Measurements from ENCODE around the gene PHLDB2. TPM values are rescaled to one million over a fixed set of nuclear protein-coding genes. Genes with fewer than 3 reads are reported as not detected.

Gene PHLDB2
- polyA plus RNA-seq, 1 donor (not counting 4 experiments of a cell fraction or from before 2014, with no cell fraction given): 150 TPM

- no peak overlapping the region for H2AFZ ChIP-seq (ENCODE audit: control insufficient read depth, low read length)
- no peaks in the 10 kb centered on the region for H3K9me1 ChIP-seq (ENCODE audit: control insufficient read depth, extremely low read depth, insufficient read depth, low read length)
- FAIRE-seq: no peak
- no peaks in the 10 kb centered on the region for H3K79me2 ChIP-seq (ENCODE audit: control insufficient read depth, insufficient read depth, low read length)
- peaks cover 14 to 53% of the 10 kb centered on the region in 2 experiments for H3K36me3 ChIP-seq (ENCODE audit: control insufficient read depth in 2 of 2, extremely low read depth in 1 of 2, insufficient read depth in 2 of 2, low read length in 2 of 2)
- dilution Hi-C loops (cut with MboI; ENCODE audit: extremely low pct_ligation_motif_present, low sequenced_read_pairs): no loop called here
- no peak overlapping the region for H3K4me3 ChIP-seq (ENCODE audit: control insufficient read depth in 2 of 3, extremely low read depth in 1 of 3, insufficient read depth in 2 of 3, low read depth in 1 of 3, low read length in 3 of 3)
- H3K9ac ChIP-seq (ENCODE audit: control insufficient read depth, extremely low read depth, insufficient read depth, low read length): no peak overlapping the region
- H3K27me3 ChIP-seq (ENCODE audit: control insufficient read depth, extremely low read depth, insufficient read depth, low read length): no peaks in the 10 kb centered on the region
- no peaks in the 10 kb centered on the region for H3K9me3 ChIP-seq (ENCODE audit: control insufficient read depth, low read depth, low read length)
- H3K27ac ChIP-seq (ENCODE audit: control insufficient read depth, insufficient read depth, low read length): peak overlapping the region; percentile 16
- no peak for DNase-seq (ENCODE audit: low read depth, low spot score)
- no peaks in the 10 kb centered on the region for H4K20me1 ChIP-seq (ENCODE audit: control insufficient read depth, extremely low read depth, insufficient read depth, low read length)
- no peak overlapping the region for H3K4me2 ChIP-seq (ENCODE audit: control insufficient read depth, extremely low read depth, insufficient read depth, low read depth, low read length)
- H3K4me1 ChIP-seq (ENCODE audit: control insufficient read depth, extremely low read depth, insufficient read depth, low read length): peaks cover 7% of the 10 kb centered on the region
- TF ChIP-seq, protein P1, sequence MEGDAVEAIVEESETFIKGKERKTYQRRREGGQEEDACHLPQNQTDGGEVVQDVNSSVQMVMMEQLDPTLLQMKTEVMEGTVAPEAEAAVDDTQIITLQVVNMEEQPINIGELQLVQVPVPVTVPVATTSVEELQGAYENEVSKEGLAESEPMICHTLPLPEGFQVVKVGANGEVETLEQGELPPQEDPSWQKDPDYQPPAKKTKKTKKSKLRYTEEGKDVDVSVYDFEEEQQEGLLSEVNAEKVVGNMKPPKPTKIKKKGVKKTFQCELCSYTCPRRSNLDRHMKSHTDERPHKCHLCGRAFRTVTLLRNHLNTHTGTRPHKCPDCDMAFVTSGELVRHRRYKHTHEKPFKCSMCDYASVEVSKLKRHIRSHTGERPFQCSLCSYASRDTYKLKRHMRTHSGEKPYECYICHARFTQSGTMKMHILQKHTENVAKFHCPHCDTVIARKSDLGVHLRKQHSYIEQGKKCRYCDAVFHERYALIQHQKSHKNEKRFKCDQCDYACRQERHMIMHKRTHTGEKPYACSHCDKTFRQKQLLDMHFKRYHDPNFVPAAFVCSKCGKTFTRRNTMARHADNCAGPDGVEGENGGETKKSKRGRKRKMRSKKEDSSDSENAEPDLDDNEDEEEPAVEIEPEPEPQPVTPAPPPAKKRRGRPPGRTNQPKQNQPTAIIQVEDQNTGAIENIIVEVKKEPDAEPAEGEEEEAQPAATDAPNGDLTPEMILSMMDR (optimal IDR thresholded peaks at IDR 0.05 in 1 of 3, IDR thresholded peaks at IDR 0.05 in 1 of 3, conservative IDR thresholded peaks at IDR 0.05 in 1 of 3; ENCODE audit: extremely low read depth in 1 of 3, insufficient read depth in 2 of 3, low read length in 3 of 3): no peak
- no peak for TF ChIP-seq EZH2 (IDR thresholded peaks at IDR 0.05; ENCODE audit: low read length)
Observed at GRCh38 chr3:111961461-111962164, 102.5 kb downstream of the PHLDB2 start.

DNA sequence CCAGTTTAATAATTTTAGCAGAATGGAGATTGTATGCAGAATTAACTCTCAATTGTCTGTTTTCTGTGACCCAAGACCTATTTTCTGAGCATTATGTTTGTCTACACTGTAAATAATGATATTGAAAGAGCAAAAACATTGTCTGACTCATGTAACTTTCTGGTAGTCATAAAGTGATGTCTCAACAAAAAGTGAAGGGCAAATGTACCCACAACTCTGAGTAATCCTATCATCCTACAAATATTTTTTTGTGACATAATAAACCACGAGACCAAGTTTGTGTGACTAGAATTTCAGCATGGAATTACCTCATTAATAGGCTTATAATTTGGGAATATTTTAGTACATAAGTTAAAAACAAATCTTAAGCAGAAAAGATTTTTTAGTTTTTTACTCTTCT, 104.4 kb downstream of the PHLDB2 start:
- Histone ChIP-seq H2AFZ (ENCODE audit: control insufficient read depth, low read length) (no peak overlapping the region), H4K20me1 (ENCODE audit: control insufficient read depth, extremely low read depth, insufficient read depth, low read length) (no peaks in the 10 kb centered on the region), H3K9me1 (ENCODE audit: control insufficient read depth, extremely low read depth, insufficient read depth, low read length) (no peaks in the 10 kb centered on the region), H3K4me2 (ENCODE audit: control insufficient read depth, extremely low read depth, insufficient read depth, low read depth, low read length) (no peak overlapping the region), H3K36me3 (ENCODE audit: control insufficient read depth in 2 of 2, extremely low read depth in 1 of 2, insufficient read depth in 2 of 2, low read length in 2 of 2) (peaks cover 15 to 53% of the 10 kb centered on the region in 2 experiments), H3K27me3 (ENCODE audit: control insufficient read depth, extremely low read depth, insufficient read depth, low read length) (no peaks in the 10 kb centered on the region), H3K9ac (ENCODE audit: control insufficient read depth, extremely low read depth, insufficient read depth, low read length) (peak overlapping the region; percentile 16), H3K4me3 (ENCODE audit: control insufficient read depth in 2 of 3, extremely low read depth in 1 of 3, insufficient read depth in 2 of 3, low read depth in 1 of 3, low read length in 3 of 3) (no peak overlapping the region), H3K9me3 (ENCODE audit: control insufficient read depth, low read depth, low read length) (no peaks in the 10 kb centered on the region), H3K27ac (ENCODE audit: control insufficient read depth, insufficient read depth, low read length) (peak overlapping the region; percentile 71), H3K4me1 (ENCODE audit: control insufficient read depth, extremely low read depth, insufficient read depth, low read length) (peaks cover 11% of the 10 kb centered on the region), H3K79me2 (ENCODE audit: control insufficient read depth, insufficient read depth, low read length) (no peaks in the 10 kb centered on the region)
- DNase-seq (ENCODE audit: low read depth, low spot score): peak; percentile 25
- dilution Hi-C loops (cut with MboI; ENCODE audit: extremely low pct_ligation_motif_present, low sequenced_read_pairs): no loop called here
- no peak for FAIRE-seq
- TF ChIP-seq, protein P1 (optimal IDR thresholded peaks at IDR 0.05 in 1 of 3, IDR thresholded peaks at IDR 0.05 in 1 of 3, conservative IDR thresholded peaks at IDR 0.05 in 1 of 3; ENCODE audit: extremely low read depth in 1 of 3, insufficient read depth in 2 of 3, low read length in 3 of 3): no peak
- no peak for TF ChIP-seq EZH2 (IDR thresholded peaks at IDR 0.05; ENCODE audit: low read length)

All from keratinocyte (primary cell).